ENCODE results near the gene STYXL2. TPM values are rescaled to one million over a fixed set of nuclear protein-coding genes. Genes with fewer than 3 reads are reported as not detected.

Gene STYXL2
- total RNA-seq, 1 donor from 2014 or later = not detected

DNA sequence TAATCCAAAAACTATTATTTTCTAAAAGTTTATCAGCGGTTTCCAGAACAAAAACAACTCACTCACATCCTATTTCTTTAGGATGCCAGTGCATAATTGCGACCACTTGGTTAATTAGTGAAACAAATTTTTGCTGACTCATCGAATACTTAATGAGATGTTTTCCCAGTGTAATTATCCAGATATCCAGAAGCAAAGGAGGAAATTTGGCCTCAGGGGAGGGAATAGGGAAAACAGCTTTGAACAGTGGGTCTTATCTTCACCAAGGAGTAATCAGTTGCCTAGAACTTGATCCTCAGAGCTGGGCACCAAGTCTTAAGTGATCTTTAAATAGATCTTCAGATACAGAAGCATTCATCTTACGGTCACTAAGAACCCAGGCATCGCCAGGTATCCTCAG lies 24.3 kb downstream of the STYXL2 start:
- peaks cover 12% of the 10 kb centered on the region for H3K27me3 Mint-ChIP-seq (ENCODE audit: insufficient read depth)
- intact Hi-C loops (cut with micrococcal nuclease) = no loop called here

DNA sequence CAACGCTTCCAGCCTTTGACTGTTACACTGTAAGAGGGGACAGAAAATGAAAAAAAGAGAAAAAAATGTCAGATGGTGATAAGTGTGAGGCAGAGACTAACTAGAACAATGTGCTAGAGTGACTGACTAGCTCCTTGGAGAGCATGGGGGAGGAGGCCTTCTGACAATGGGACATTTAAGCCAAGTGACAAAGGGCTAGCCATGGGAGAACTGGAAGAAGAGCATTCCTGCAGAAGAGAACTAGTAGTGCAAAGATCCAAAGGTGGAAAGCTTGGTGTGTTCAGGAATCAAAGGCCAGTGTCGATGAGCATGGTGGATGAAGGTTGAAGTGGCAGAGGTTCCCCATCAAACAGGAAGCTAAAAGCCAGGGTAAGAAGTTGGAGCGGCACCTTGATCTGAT lies 25.8 kb downstream of the STYXL2 start:
- peaks cover 13% of the 10 kb centered on the region for H3K4me1 Mint-ChIP-seq (ENCODE audit: low read depth)
- no peaks in the 10 kb centered on the region for H3K36me3 Mint-ChIP-seq (ENCODE audit: low read depth)
- peaks cover 11% of the 10 kb centered on the region for H3K27me3 Mint-ChIP-seq (ENCODE audit: insufficient read depth)
- no peak overlapping the region for H3K27ac Mint-ChIP-seq
- H3K9me3 Mint-ChIP-seq = no peaks in the 10 kb centered on the region
- no peak for DNase-seq (ENCODE audit: low spot score)
- no peak overlapping the region for H3K4me3 Mint-ChIP-seq
- intact Hi-C loops (cut with micrococcal nuclease) = loop anchor here (2.0 to 5.0 kb wide), 3 partner anchors 17 to 207 kb away; partner anchors contain the start of gene POU2F1

More for the DNA sequence above, 24.3 kb downstream of the STYXL2 start:
- H3K4me1 Mint-ChIP-seq (ENCODE audit: low read depth) = peaks cover 18% of the 10 kb centered on the region
- DNase-seq (ENCODE audit: low spot score) = no peak
- no peaks in the 10 kb centered on the region for H3K36me3 Mint-ChIP-seq (ENCODE audit: low read depth)
- no peaks in the 10 kb centered on the region for H3K9me3 Mint-ChIP-seq
- no peak overlapping the region for H3K4me3 Mint-ChIP-seq
- no peak overlapping the region for H3K27ac Mint-ChIP-seq

- peak overlapping the region; percentile 80 for H3K4me3 Mint-ChIP-seq
- no peaks in the 10 kb centered on the region for H3K36me3 Mint-ChIP-seq (ENCODE audit: low read depth)
- peaks cover 6% of the 10 kb centered on the region for H3K4me1 Mint-ChIP-seq (ENCODE audit: low read depth)
- H3K27ac Mint-ChIP-seq = no peak overlapping the region
- intact Hi-C loops (cut with micrococcal nuclease) = loop anchor here (2.0 to 5.0 kb wide), 3 partner anchors 18 to 209 kb away; partner anchors contain the start of gene POU2F1
- peaks cover 8% of the 10 kb centered on the region for H3K27me3 Mint-ChIP-seq (ENCODE audit: insufficient read depth)
- no peaks in the 10 kb centered on the region for H3K9me3 Mint-ChIP-seq
- DNase-seq (ENCODE audit: low spot score) = no peak
Measured at GRCh38 chr1:167120899-167121298, 27.0 kb downstream of the STYXL2 start.

DNA sequence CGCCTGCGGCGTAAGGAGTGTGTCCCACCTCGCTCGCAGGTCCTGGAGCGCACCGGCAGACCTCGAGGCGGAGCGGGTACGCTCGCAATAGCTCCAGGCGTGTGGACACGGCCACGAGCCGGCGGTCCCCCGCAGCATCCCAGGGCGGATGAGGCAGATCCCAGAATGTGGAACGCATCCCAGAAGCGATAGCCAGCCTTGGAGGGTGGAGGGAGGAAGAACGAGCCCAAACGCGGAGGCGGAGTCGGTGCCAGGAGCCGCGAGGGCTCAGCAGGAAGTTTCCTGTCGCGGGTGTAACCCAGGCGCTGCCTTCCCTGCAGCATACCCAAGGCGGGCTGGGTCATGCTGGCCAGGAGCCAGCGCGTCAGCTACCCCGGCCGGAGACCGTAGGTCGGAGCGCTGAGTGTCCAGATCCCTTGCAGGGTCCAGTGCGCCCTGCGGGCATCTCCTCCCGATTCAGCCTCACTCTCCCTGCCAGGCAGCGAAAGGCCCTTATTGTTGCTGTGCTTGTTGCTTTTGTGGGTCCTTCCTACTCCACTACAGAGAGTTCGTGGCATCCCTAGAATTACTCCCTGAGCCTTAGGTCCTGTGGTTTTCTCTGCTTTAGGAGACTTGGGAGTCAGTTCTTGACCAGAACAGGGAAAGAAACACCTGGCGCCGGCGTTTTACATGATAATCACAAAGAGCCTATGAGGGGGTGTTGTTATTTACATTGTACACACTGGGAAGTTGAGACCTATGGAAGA lies 27.7 kb downstream of the STYXL2 start:
- H3K4me3 Mint-ChIP-seq = peak overlapping the region; percentile 80
- H3K27ac Mint-ChIP-seq = no peak overlapping the region
- H3K27me3 Mint-ChIP-seq (ENCODE audit: insufficient read depth) = peaks cover 8% of the 10 kb centered on the region

DNA sequence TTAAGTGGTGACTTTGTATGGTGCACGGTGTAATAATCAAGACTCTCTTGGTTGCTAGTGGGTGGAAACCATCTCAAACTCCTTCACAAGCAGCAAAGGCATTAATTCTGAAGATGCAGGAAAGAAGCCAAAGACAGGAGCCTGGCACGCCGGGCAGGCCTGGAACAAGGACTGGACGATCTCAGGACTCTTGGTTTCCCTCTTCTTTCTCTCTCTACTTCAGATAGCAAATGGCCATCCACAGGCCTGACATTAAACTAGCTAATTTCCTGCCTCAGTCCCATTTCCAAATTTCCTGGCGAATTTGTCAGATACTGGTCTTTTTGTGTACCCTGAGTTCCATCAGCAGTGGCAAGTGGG lies 28.2 kb downstream of the STYXL2 start:
- DNase-seq (ENCODE audit: low spot score) = no peak
- Mint-ChIP-seq H3K4me3 (peak overlapping the region; percentile 43), H3K4me1 (ENCODE audit: low read depth) (peaks cover 6% of the 10 kb centered on the region), H3K36me3 (ENCODE audit: low read depth) (no peaks in the 10 kb centered on the region), H3K27ac (no peak overlapping the region), H3K9me3 (no peaks in the 10 kb centered on the region), H3K27me3 (ENCODE audit: insufficient read depth) (peaks cover 8% of the 10 kb centered on the region)
- intact Hi-C loops (cut with micrococcal nuclease) = loop anchor here (5.0 kb wide), 2 partner anchors 100 to 210 kb away; partner anchors contain the start of gene POU2F1

More for the DNA sequence above, 27.7 kb downstream of the STYXL2 start:
- intact Hi-C loops (cut with micrococcal nuclease) = loop anchor here (2.0 to 5.0 kb wide), 3 partner anchors 19 to 209 kb away; partner anchors contain the start of gene POU2F1
- Mint-ChIP-seq H3K4me1 (ENCODE audit: low read depth) (peaks cover 6% of the 10 kb centered on the region), H3K9me3 (no peaks in the 10 kb centered on the region), H3K36me3 (ENCODE audit: low read depth) (no peaks in the 10 kb centered on the region)
- peak; percentile 13 for DNase-seq (ENCODE audit: low spot score)

DNA sequence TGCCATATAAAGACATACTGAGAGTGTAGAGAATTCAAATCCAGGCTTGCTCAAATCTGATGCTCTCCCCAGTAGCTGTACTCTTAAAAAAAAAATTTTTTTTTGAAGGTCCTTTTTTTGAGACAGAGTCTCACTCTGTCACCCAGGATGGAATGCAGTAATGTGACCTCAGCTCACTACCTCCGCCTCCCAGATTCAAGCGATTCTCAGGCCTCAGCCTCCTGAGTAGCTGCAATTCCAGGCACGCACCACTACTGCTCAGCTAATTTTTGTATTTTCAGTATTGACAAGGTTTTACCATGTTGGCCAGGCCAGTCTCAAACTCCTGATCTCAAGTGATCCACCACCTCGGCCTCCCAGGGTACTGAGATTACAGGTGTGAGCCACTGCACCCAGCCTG lies 28.7 kb downstream of the STYXL2 start:
- no peak for DNase-seq (ENCODE audit: low spot score)
- H3K36me3 Mint-ChIP-seq (ENCODE audit: low read depth) = no peaks in the 10 kb centered on the region
- no peak overlapping the region for H3K4me3 Mint-ChIP-seq
- intact Hi-C loops (cut with micrococcal nuclease) = loop anchor here (5.0 kb wide), 2 partner anchors 100 to 210 kb away; partner anchors contain the start of gene POU2F1
- H3K27ac Mint-ChIP-seq = no peak overlapping the region
- H3K27me3 Mint-ChIP-seq (ENCODE audit: insufficient read depth) = peaks cover 8% of the 10 kb centered on the region
- H3K4me1 Mint-ChIP-seq (ENCODE audit: low read depth) = peaks cover 6% of the 10 kb centered on the region
- no peaks in the 10 kb centered on the region for H3K9me3 Mint-ChIP-seq

- Mint-ChIP-seq H3K9me3 (no peaks in the 10 kb centered on the region), H3K4me3 (no peak overlapping the region), H3K27ac (no peak overlapping the region), H3K36me3 (ENCODE audit: low read depth) (no peaks in the 10 kb centered on the region), H3K27me3 (ENCODE audit: insufficient read depth) (peaks cover 20% of the 10 kb centered on the region), H3K4me1 (ENCODE audit: low read depth) (peaks cover 2% of the 10 kb centered on the region)
- no peak for DNase-seq (ENCODE audit: low spot score)
- intact Hi-C loops (cut with micrococcal nuclease) = no loop called here
Measured at GRCh38 chr1:167126317-167126716, 32.4 kb downstream of the STYXL2 start.

- Mint-ChIP-seq H3K27me3 (ENCODE audit: insufficient read depth) (peaks cover 20% of the 10 kb centered on the region), H3K4me3 (no peak overlapping the region), H3K27ac (no peak overlapping the region), H3K9me3 (no peaks in the 10 kb centered on the region), H3K36me3 (ENCODE audit: low read depth) (no peaks in the 10 kb centered on the region), H3K4me1 (ENCODE audit: low read depth) (no peaks in the 10 kb centered on the region)
- DNase-seq (ENCODE audit: low spot score) = no peak
- intact Hi-C loops (cut with micrococcal nuclease) = no loop called here
Measured at GRCh38 chr1:167126811-167127210, 32.9 kb downstream of the STYXL2 start.

- Mint-ChIP-seq H3K27me3 (ENCODE audit: insufficient read depth) (peaks cover 20% of the 10 kb centered on the region), H3K36me3 (ENCODE audit: low read depth) (no peaks in the 10 kb centered on the region), H3K4me1 (ENCODE audit: low read depth) (no peaks in the 10 kb centered on the region), H3K4me3 (no peak overlapping the region), H3K9me3 (no peaks in the 10 kb centered on the region), H3K27ac (no peak overlapping the region)
- DNase-seq (ENCODE audit: low spot score) = no peak
- intact Hi-C loops (cut with micrococcal nuclease) = no loop called here
Measured at GRCh38 chr1:167127236-167127635, 33.4 kb downstream of the STYXL2 start.

DNA sequence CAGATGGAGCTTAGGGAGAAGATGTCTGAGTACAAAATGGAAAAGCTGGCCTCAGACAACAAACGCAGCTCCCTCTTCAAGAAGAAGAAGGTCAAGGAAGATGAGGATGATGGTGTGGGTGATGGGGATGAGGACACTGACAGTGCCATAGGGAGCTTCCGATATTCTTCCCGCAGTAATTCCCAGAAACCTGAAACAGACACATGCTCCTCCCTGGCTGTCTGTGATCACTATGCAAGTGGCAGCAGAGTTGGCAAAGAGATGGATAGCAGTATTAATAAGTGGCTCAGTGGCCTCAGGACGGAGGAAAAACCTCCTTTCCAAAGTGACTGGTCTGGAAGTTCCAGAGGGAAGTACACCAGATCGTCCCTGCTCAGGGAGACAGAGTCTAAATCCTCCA lies 33.8 kb downstream of the STYXL2 start:
- no peak for DNase-seq (ENCODE audit: low spot score)
- intact Hi-C loops (cut with micrococcal nuclease) = no loop called here
- H3K27ac Mint-ChIP-seq = no peak overlapping the region

GRCh38 chr1:167128261-167129227 lies 34.7 kb downstream of the STYXL2 start:
- peaks cover 22% of the 10 kb centered on the region for H3K27me3 Mint-ChIP-seq (ENCODE audit: insufficient read depth)
- intact Hi-C loops (cut with micrococcal nuclease) = loop anchor here (1.0 kb wide), 1 partner anchor 62 kb away; no protein-coding TSS in a partner anchor

More for the DNA sequence above, 33.8 kb downstream of the STYXL2 start:
- Mint-ChIP-seq H3K9me3 (no peaks in the 10 kb centered on the region), H3K27me3 (ENCODE audit: insufficient read depth) (peaks cover 20% of the 10 kb centered on the region), H3K4me1 (ENCODE audit: low read depth) (no peaks in the 10 kb centered on the region), H3K36me3 (ENCODE audit: low read depth) (no peaks in the 10 kb centered on the region), H3K4me3 (no peak overlapping the region)

GRCh38 chr1:167130829-167131510 lies 37.1 kb downstream of the STYXL2 start:
- DNase-seq (ENCODE audit: low spot score) = no peak
- H3K9me3 Mint-ChIP-seq = no peaks in the 10 kb centered on the region
- H3K27me3 Mint-ChIP-seq (ENCODE audit: insufficient read depth) = peaks cover 24% of the 10 kb centered on the region
- intact Hi-C loops (cut with micrococcal nuclease) = no loop called here
- no peak overlapping the region for H3K4me3 Mint-ChIP-seq
- H3K27ac Mint-ChIP-seq = no peak overlapping the region
- no peaks in the 10 kb centered on the region for H3K4me1 Mint-ChIP-seq (ENCODE audit: low read depth)
- no peaks in the 10 kb centered on the region for H3K36me3 Mint-ChIP-seq (ENCODE audit: low read depth)

More at GRCh38 chr1:167128261-167129227, 34.7 kb downstream of the STYXL2 start:
- Mint-ChIP-seq H3K36me3 (ENCODE audit: low read depth) (no peaks in the 10 kb centered on the region), H3K9me3 (no peaks in the 10 kb centered on the region), H3K4me1 (ENCODE audit: low read depth) (no peaks in the 10 kb centered on the region), H3K27ac (no peak overlapping the region), H3K4me3 (no peak overlapping the region)
- no peak for DNase-seq (ENCODE audit: low spot score)
